C4-2B (cell line): ENCODE data around the gene DDX5.

Experiments
- ZFX ChIP-seq: fragments of 450-650 bp; IDR thresholded peaks from 2 replicates; pipeline ENCODE4 v1.6.1; 2017
- TF ChIP-seq, protein P1 (sequence below): fragments of 450-650 bp; conservative IDR thresholded peaks from 2 replicates; pipeline ENCODE4 v1.5.1; 2017; ENCODE audit warnings: mild to moderate bottlenecking

GRCh38 chr17:64536913-64537312 is 30.8 kb upstream of the DDX5 start:
- TF ChIP-seq, protein P1, sequence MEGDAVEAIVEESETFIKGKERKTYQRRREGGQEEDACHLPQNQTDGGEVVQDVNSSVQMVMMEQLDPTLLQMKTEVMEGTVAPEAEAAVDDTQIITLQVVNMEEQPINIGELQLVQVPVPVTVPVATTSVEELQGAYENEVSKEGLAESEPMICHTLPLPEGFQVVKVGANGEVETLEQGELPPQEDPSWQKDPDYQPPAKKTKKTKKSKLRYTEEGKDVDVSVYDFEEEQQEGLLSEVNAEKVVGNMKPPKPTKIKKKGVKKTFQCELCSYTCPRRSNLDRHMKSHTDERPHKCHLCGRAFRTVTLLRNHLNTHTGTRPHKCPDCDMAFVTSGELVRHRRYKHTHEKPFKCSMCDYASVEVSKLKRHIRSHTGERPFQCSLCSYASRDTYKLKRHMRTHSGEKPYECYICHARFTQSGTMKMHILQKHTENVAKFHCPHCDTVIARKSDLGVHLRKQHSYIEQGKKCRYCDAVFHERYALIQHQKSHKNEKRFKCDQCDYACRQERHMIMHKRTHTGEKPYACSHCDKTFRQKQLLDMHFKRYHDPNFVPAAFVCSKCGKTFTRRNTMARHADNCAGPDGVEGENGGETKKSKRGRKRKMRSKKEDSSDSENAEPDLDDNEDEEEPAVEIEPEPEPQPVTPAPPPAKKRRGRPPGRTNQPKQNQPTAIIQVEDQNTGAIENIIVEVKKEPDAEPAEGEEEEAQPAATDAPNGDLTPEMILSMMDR: no peak
- TF ChIP-seq ZFX: no peak
